Thymus (tissue), 14 donors: ENCODE measurements around the gene MYL7. TPM values are rescaled to one million over a fixed set of nuclear protein-coding genes. Genes with fewer than 3 reads are reported as not detected.

Experiments used
- DNase-seq, 9 donors: peaks; one replicate each; pipeline ENCODE4 v3.0.0-alpha.2; 2013; ENCODE audit warnings: low spot score in 9 of 9, low read depth in 6 of 9, missing footprints in 1 of 9
- H3K27ac ChIP-seq, 2 donors: one replicate each; pipeline ENCODE4 v1.5.1; 2013; ENCODE audit warnings: control low read depth in 1 of 2, low read depth in 1 of 2, low read length in 1 of 2, mild to moderate bottlenecking in 1 of 2, moderate library complexity in 1 of 2
- H3K27me3 ChIP-seq, 2 donors: one replicate each; pipeline ENCODE4 v1.5.1; 2013; ENCODE audit warnings: low read length in 1 of 2; ENCODE audit not compliant: control insufficient read depth in 2 of 2, insufficient read depth in 1 of 2
- H3K36me3 ChIP-seq, 2 donors: one replicate each; pipeline ENCODE4 v1.5.1; 2013; ENCODE audit warnings: low read length in 1 of 2, mild to moderate bottlenecking in 1 of 2, moderate library complexity in 1 of 2; ENCODE audit not compliant: control insufficient read depth in 2 of 2, insufficient read depth in 2 of 2
- H3K4me1 ChIP-seq, 2 donors: one replicate each; pipeline ENCODE4 v1.5.1; 2013; ENCODE audit warnings: low read length in 2 of 2; ENCODE audit not compliant: control insufficient read depth in 2 of 2, insufficient read depth in 2 of 2
- H3K4me3 ChIP-seq, 2 donors: one replicate each; pipeline ENCODE4 v1.5.1; 2013; ENCODE audit warnings: low read length in 2 of 2, control low read depth in 1 of 2, mild to moderate bottlenecking in 1 of 2
- H3K9me3 ChIP-seq, 2 donors: one replicate each; pipeline ENCODE4 v1.5.1; 2013; ENCODE audit warnings: low read length in 1 of 2, mild to moderate bottlenecking in 1 of 2; ENCODE audit not compliant: control insufficient read depth in 2 of 2, insufficient read depth in 1 of 2
- WGBS: extraction: QIAGEN DNeasy Blood & Tissue Kit; methylation state at CpG from one replicate; pipeline ENCODE4 v1.1.7; 2013; 5-methylcytosine and 5-hydroxymethylcytosine counted together
- long read RNA-seq, 10 donors: transcript quantifications; one replicate each; lab custom pipeline, GENCODE V29; 2026
- polyA plus RNA-seq: library from polyadenylated mRNA; stranded (reverse); fragments of 200-250 nt; gene quantifications from one replicate; pipeline ENCODE4 v1.2.3, GENCODE V29; 2013
- total RNA-seq: library from RNA; stranded (reverse); fragments of 120-200 nt; gene quantifications from one replicate; pipeline ENCODE4 v1.2.4, GENCODE V29; 2013
- donor health status: healthy.

Gene MYL7
- total RNA-seq (0.57 TPM), polyA plus RNA-seq (0.73 TPM)
- long read RNA-seq, donor 1 = 0 reads
- long read RNA-seq, donor 2 = 0 reads
- long read RNA-seq, donor 3 = 0 reads
- long read RNA-seq, donor 4 = 0 reads
- long read RNA-seq, donor 5 = 0 reads
- long read RNA-seq, donor 6 = 0 reads
- long read RNA-seq, donor 7 = 0 reads
- long read RNA-seq, donor 8 = 0 reads
- long read RNA-seq, donor 9 = 0 reads
- long read RNA-seq, donor 10 = 0 reads

- no peak within 1 kb of the TSS for H3K4me3 ChIP-seq
- H3K27ac ChIP-seq = no peak within 1 kb of the TSS
- peaks cover 4 to 18% of the 10 kb centered on the region in 2 donors for H3K4me1 ChIP-seq
- 94% methylated on average over 6 of the region's 6 CpGs for WGBS
- DNase-seq = no peak
- H3K27me3 ChIP-seq = peaks cover 16 to 30% of the 10 kb centered on the region in 2 donors
- no peaks in the 10 kb centered on the region for H3K36me3 ChIP-seq
- peaks cover 3 to 9% of the 10 kb centered on the region in 2 donors for H3K9me3 ChIP-seq
Observed at GRCh38 chr7:44141221-44141850, at the start of gene MYL7. Gene MYL7, minus strand, starts transcription at chr7:44141332. Its CDS starts 27 bp downstream, at chr7:44141305.

- no peaks in the 10 kb centered on the region for H3K4me1 ChIP-seq
- no peaks in the 10 kb centered on the region for H3K9me3 ChIP-seq
- no peak overlapping the region for H3K27ac ChIP-seq
- H3K36me3 ChIP-seq = no peaks in the 10 kb centered on the region
- DNase-seq = no peak
- H3K27me3 ChIP-seq = peaks cover 0 to 6% of the 10 kb centered on the region in 2 donors
- WGBS = 88% methylated on average over 14 of the region's 14 CpGs
- no peak overlapping the region for H3K4me3 ChIP-seq
Observed at GRCh38 chr7:44189993-44190872, 49.1 kb upstream of the MYL7 start.

- Histone ChIP-seq H3K36me3 (no peaks in the 10 kb centered on the region), H3K9me3 (no peaks in the 10 kb centered on the region), H3K27me3 (peaks cover 0 to 6% of the 10 kb centered on the region in 2 donors), H3K27ac (no peak within 1 kb of the TSS), H3K4me1 (no peaks in the 10 kb centered on the region), H3K4me3 (no peak within 1 kb of the TSS)
- WGBS = 95% methylated on average over 11 of the region's 11 CpGs
- no peak for DNase-seq
Observed at GRCh38 chr7:44189286-44189992, 48.3 kb upstream of the MYL7 start, which contains the start of gene GCK. Gene GCK, minus strand, starts transcription at chr7:44189439. Its CDS starts 486 bp downstream, at chr7:44188953.

GRCh38 chr7:44188480-44189225 is 47.5 kb upstream of the MYL7 start:
- no peaks in the 10 kb centered on the region for H3K4me1 ChIP-seq
- H3K27ac ChIP-seq = no peak overlapping the region
- no peaks in the 10 kb centered on the region for H3K36me3 ChIP-seq
- no peak overlapping the region for H3K4me3 ChIP-seq
- 85% methylated on average over 16 of the region's 16 CpGs for WGBS
- DNase-seq = no peak
- no peaks in the 10 kb centered on the region for H3K9me3 ChIP-seq
- H3K27me3 ChIP-seq = peaks cover 0 to 6% of the 10 kb centered on the region in 2 donors

- no peaks in the 10 kb centered on the region for H3K4me1 ChIP-seq
- WGBS = 85% methylated on average over 9 of the region's 9 CpGs
- peaks cover 0 to 3% of the 10 kb centered on the region in 2 donors for H3K9me3 ChIP-seq
- no peak overlapping the region for H3K4me3 ChIP-seq
- no peaks in the 10 kb centered on the region for H3K36me3 ChIP-seq
- H3K27me3 ChIP-seq = peaks cover 0 to 6% of the 10 kb centered on the region in 2 donors
- no peak overlapping the region for H3K27ac ChIP-seq
- no peak for DNase-seq
Observed at GRCh38 chr7:44187636-44188416, 46.7 kb upstream of the MYL7 start.

GRCh38 chr7:44186736-44187135 is 45.6 kb upstream of the MYL7 start:
- H3K4me3 ChIP-seq = no peak overlapping the region
- peaks cover 0 to 3% of the 10 kb centered on the region in 2 donors for H3K27me3 ChIP-seq
- H3K9me3 ChIP-seq = peaks cover 0 to 7% of the 10 kb centered on the region in 2 donors
- no peaks in the 10 kb centered on the region for H3K36me3 ChIP-seq
- 88% methylated on average over 5 of the region's 5 CpGs for WGBS
- no peak for DNase-seq
- no peaks in the 10 kb centered on the region for H3K4me1 ChIP-seq
- no peak overlapping the region for H3K27ac ChIP-seq

- DNase-seq = no peak
- peaks cover 0 to 7% of the 10 kb centered on the region in 2 donors for H3K9me3 ChIP-seq
- H3K4me1 ChIP-seq = no peaks in the 10 kb centered on the region
- H3K4me3 ChIP-seq = no peak overlapping the region
- H3K27ac ChIP-seq = no peak overlapping the region
- H3K27me3 ChIP-seq = peaks cover 0 to 2% of the 10 kb centered on the region in 2 donors
- WGBS = 95% methylated on average over 5 of the region's 5 CpGs
- no peaks in the 10 kb centered on the region for H3K36me3 ChIP-seq
Observed at GRCh38 chr7:44185729-44186128, 44.6 kb upstream of the MYL7 start.
